Measurements from ENCODE around the gene CBFA2T2.

GRCh38 chr20:33645072-33645358 lies 155.1 kb downstream of the CBFA2T2 start:
- no peak for TF ChIP-seq CTCF (IDR thresholded peaks at IDR 0.05)
- TF ChIP-seq POLR2A (IDR thresholded peaks at IDR 0.05) = no peak
